Brain microvascular endothelial cell (primary cell): ENCODE measurements around the gene SAC3D1.
A peak's percentile ranks its signal among the peaks of the same experiment; 100 is the strongest.
"Not testable (repeated sequence)": the region's sequence is repeated elsewhere in the genome, so short reads cannot be mapped to it uniquely, and the experiment has no call there.

Experiments used
- DNase-seq: peaks from one replicate; pipeline ENCODE4 v3.0.0-alpha.2; 2020
- H3K27ac ChIP-seq: fragments of 250-450 bp; sonication (Bioruptor Pico); 2 replicates; pipeline ENCODE4 v1.5.1; 2020; ENCODE audit warnings: mild to moderate bottlenecking, moderate library complexity
- H3K27me3 ChIP-seq: fragments of 250-450 bp; sonication (Bioruptor Pico); replicated peaks from 2 replicates; pipeline ENCODE4 v1.5.1; 2020; ENCODE audit warnings: mild to moderate bottlenecking
- H3K36me3 ChIP-seq: fragments of 250-450 bp; sonication (Bioruptor Pico); replicated peaks from 2 replicates; pipeline ENCODE4 v1.5.1; 2020; ENCODE audit warnings: mild to moderate bottlenecking
- H3K4me3 ChIP-seq: 2 replicates; pipeline ENCODE4 v1.5.1; 2011; ENCODE audit warnings: low read depth, mild to moderate bottlenecking, control low read depth, low read length, moderate library complexity
- CTCF ChIP-seq: IDR thresholded peaks from 2 replicates; pipeline ENCODE4 v1.5.1; 2011; ENCODE audit warnings: low read depth, mild to moderate bottlenecking, moderate library complexity, low read length, control low read depth, inconsistent platforms; ENCODE audit errors: missing control alignments
- in situ Hi-C: cut with HindIII; loops from 2 replicates; pipeline ENCODE4 v1.10.0; 2017; ENCODE audit warnings: low sequenced_read_pairs, low pct_ligation_motif_present

The SAC3D1 gene

GRCh38 chr11:64998690-64999431 is 42.1 kb upstream of the SAC3D1 start:
- no peaks in the 10 kb centered on the region for H3K27me3 ChIP-seq
- H3K36me3 ChIP-seq, result no peaks in the 10 kb centered on the region
- H3K4me3 ChIP-seq, result no peak overlapping the region
- no peak for DNase-seq
- no peak for TF ChIP-seq CTCF
- H3K27ac ChIP-seq, result no peak overlapping the region
- in situ Hi-C loops, result no loop called here

- TF ChIP-seq CTCF, result no peak
- no peaks in the 10 kb centered on the region for H3K27me3 ChIP-seq
- DNase-seq, result no peak
- H3K27ac ChIP-seq, result no peak overlapping the region
- H3K4me3 ChIP-seq, result no peak overlapping the region
- H3K36me3 ChIP-seq, result no peaks in the 10 kb centered on the region
- in situ Hi-C loops, result no loop called here
These were observed 41.5 kb upstream of the SAC3D1 start for GRCh38 chr11:64999478-64999877.

- in situ Hi-C loops, result no loop called here
- TF ChIP-seq CTCF, result no peak
- H3K4me3 ChIP-seq, result no peak overlapping the region
- no peaks in the 10 kb centered on the region for H3K36me3 ChIP-seq
- DNase-seq, result no peak
- no peaks in the 10 kb centered on the region for H3K27me3 ChIP-seq
- no peak overlapping the region for H3K27ac ChIP-seq
These were observed 38.3 kb upstream of the SAC3D1 start for GRCh38 chr11:65002706-65003105.

- no peak overlapping the region for H3K27ac ChIP-seq
- H3K27me3 ChIP-seq, result no peaks in the 10 kb centered on the region
- peak; percentile 34 for DNase-seq
- in situ Hi-C loops, result no loop called here
- H3K36me3 ChIP-seq, result no peaks in the 10 kb centered on the region
- no peak overlapping the region for H3K4me3 ChIP-seq
- no peak for TF ChIP-seq CTCF
These were observed 37.7 kb upstream of the SAC3D1 start for GRCh38 chr11:65003282-65003681.

GRCh38 chr11:65003968-65004367 is 37.0 kb upstream of the SAC3D1 start:
- DNase-seq, H3K4me3 ChIP-seq, H3K27me3 ChIP-seq, in situ Hi-C loops, H3K27ac ChIP-seq, H3K36me3 ChIP-seq: not testable (repeated sequence)

GRCh38 chr11:65008016-65008415 is 33.0 kb upstream of the SAC3D1 start:
- in situ Hi-C loops, result no loop called here
- Histone ChIP-seq H3K27me3 (no peaks in the 10 kb centered on the region), H3K4me3 (no peak overlapping the region), H3K27ac (no peak overlapping the region), H3K36me3 (no peaks in the 10 kb centered on the region)
- TF ChIP-seq CTCF, result no peak
- DNase-seq, result no peak
